Measurements from ENCODE around the gene IFT43.
"Not testable (repeated sequence)": the region's sequence is repeated elsewhere in the genome, so short reads cannot be mapped to it uniquely, and the experiment has no call there.

The IFT43 gene

DNA sequence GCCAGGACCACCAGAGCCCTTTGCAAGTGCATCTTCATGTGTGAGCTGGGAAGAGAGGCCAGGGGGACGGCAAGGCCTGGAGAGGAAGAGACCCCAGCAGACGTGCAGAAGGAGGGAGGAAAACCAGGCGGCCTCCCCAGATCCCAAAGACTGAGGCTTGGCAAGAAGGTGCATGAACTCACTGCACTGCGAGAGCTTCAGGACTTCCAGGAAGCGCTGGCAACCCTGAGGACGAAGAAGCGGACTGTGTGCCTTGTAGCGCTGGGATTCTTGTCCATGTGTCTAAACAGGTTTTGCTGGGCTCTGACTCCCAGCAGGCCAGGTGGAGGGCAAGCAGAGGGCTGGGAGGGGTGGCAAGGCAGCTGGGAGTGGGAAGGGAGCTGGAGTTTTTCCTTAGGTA is 4.7 kb upstream of the IFT43 start:
- no peak for DNase-seq (ENCODE audit: low spot score)

DNA sequence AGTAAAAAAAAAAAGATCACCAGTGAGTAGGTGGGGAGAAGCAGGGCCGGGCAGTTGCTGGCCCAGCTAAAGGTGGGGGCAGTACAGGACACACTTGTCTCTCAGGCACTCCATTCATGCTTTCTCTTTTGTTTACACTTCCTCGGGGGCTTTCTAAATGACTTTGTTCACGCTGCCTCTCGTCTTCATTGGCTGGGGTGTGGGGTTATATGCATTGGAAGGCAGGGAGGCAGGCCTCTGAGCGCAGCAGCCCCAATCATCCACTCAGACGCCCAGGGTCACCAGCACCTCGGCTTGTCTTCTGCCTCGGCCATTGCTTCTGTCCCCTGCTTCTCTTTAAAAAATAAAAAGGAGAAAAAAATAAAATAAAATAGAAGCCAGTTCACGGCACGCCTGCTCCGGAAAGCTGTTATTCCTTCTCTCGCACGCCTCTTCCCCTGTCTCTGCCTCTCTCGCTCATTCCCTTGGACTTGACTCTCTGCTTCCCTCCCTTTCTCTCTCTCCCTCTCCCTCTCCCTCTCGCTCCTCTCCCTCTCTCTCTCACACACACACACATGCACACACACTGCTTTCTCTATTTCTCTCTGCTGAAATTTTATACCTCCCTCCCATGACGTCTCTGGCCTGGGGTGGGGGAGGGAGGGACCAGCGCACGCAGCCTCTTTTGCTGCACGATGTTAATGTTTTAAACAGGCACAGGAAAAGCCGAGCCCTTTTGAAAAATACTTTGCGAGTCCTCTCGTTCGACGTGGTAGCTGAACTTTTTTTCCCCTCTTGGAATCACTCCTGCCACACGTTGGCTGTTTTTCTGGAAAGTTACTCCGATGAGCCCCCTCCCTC is 3.9 kb upstream of the IFT43 start, which contains the start of gene TGFB3:
Gene TGFB3, minus strand, starts transcription at position 570 of the 840 bp plus-strand sequence. CDS start 1,102 bp downstream, outside the sequence.
- no peak for DNase-seq (ENCODE audit: low spot score)

DNA sequence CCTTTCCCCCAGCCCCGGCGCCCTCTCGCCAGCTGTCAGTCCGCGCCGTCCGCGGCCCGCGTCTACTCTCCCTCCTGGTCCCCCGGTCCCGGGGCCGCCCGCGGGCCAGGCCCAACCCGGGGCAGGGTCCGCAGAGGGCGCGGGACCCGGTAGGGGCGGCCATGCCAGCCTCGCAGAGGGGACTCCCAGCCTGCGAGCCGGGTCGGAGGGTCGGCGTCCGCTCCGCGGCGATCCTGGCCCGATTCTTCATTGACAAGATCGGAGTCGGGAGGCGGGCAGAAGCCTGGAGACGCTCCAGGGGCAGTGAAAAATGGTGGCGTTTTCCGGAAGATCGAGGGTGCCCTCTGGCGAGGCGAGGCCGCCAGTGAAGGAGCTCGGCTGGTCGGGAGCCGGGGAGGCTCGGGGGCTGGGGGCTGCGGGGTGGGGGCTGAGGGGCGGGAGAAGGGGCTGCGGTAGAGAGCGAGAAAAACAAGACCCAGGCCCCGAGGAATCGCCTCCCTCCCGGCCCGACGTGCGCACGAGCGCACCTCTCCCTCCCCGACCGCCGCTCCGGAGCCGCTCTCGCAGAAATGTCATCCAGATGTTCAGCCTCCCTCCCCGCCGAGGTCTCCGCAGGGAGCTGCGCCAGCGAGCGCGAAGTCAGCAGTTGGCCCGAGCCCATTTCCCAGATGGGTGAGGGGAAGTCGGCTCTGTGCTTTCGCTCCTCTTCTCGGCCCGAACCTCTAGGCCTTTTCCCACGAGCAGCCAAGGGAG is 3.1 kb upstream of the IFT43 start:
- peak; percentile 88 for DNase-seq (ENCODE audit: low spot score)

DNA sequence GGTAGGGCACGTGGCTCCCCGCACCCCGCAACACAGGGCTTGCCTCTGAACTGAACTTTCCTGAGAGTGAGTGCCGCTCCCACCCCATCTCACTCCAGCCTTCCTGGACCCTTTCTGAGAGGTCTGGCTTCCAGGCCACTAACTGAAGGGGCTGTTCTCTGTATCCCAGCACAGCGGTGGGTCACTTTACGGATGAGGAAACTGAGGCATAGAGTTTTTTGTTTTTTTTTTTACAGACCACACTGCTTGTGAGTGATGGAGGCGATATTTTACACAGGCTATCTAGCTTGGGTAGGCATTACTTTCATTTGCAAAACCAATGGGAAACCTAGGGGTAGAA is 2.6 kb upstream of the IFT43 start:
- DNase-seq (ENCODE audit: low spot score) = no peak

DNA sequence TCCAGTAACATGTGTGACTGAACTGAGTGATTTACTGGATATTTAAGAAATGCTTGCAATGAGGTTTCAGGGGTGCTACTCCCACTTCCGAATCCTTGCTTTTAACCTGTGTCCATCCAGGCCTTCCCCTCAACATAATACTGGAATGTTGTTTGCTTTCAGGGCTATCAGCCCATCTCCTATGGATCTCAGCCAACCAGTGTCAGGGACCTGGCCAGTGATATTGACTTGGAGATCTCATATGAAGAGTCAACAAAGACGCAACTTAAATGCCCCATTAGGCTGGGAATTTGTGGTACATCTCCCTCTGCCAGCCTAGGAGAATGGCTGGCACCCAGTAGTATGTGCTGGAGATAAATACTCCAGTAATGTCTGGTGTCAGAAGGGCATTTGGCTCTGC is 889 bp upstream of the IFT43 start:
- DNase-seq (ENCODE audit: low spot score) = no peak

DNA sequence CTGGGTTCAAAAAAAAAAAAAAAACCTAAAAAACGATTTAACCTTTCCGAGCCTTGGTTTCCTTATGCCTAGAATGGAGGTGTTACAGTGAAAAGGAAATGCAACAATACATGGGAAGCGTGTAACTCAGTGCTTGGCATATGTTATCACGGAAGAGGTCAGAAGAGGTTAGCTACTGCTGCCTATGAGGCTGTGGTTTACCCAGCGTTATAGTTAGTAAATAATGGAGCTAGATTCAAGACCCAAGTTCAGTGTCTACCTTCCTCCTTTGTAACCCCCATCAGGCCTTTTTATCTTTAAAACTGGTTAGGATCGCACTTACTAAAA is 839 bp downstream of the IFT43 start:
- no peak for DNase-seq (ENCODE audit: low spot score)

DNA sequence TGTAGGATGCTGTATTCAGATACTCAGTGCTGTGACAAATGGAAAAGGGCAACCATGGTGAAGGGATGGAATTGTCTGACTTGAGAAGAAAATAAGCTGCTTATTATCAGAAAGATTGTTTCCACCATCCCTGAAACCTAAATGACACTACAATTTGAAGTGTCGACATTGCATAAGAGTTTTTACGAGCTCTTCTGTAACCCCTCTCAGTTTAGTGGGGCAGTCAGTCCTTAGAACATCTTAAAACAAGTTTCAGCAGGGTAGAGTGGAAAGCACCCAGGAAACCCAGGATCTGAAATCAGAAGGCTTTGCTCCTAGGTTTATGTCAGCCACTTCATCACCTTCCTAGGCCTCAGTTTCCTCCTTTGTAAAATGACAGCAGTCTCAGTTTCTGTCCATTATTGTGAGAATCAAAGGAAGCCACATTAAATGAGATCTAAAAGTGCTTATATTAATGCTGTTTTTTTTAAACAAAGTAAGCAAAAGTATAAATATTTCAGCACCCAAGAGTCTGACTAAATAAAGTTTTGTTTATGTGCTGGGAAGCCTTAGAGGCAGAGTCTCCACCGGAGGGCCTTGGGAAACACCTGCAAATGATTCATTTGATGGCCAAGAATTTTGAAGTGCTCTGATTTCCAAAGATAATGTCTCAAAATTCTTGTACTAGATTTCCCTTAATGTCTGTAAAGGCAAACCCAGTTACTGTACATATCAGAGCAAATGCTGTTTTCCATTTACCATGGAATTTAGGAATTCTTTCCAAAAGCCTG is 1.8 kb downstream of the IFT43 start:
- no peak for DNase-seq (ENCODE audit: low spot score)

DNA sequence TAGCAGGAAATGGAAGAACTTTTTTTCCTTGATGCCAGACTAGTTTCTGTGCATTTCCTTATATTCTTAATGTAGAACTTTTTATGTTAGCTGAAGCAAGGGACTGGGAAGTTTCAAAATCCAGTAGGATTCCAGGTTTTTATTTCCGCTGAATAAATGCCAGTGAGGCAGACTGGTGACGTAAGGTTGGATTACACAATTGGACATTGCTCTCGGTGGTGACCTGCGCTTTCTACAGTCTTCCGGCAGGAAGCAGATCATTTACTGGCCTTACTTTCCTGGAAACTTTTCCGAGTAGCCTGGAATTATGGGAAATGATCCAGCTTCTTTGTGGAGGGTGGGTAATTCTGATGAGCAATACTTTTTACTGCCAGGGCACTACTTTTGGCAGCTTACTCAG is 3.6 kb downstream of the IFT43 start:
- no peak for DNase-seq (ENCODE audit: low spot score)

DNA sequence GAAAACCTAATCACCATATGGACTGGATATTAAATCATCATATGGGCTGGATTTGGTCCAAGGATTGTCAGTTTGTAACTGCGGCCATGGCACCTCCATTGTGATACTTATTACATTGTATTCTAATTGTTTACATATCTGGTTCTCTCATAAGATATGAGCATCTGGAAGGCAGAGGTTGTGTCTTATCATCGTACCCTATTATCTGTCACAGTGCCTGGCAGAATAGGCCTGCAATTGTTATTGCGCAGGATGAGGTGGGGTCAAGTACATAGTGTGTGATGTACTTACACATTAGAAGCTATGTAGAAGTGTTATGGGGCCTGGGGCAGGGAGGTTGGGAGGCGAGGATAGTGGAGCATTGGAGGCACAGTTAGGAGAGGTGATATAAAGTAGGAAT is 4.7 kb downstream of the IFT43 start:
- DNase-seq (ENCODE audit: low spot score) = no peak

DNA sequence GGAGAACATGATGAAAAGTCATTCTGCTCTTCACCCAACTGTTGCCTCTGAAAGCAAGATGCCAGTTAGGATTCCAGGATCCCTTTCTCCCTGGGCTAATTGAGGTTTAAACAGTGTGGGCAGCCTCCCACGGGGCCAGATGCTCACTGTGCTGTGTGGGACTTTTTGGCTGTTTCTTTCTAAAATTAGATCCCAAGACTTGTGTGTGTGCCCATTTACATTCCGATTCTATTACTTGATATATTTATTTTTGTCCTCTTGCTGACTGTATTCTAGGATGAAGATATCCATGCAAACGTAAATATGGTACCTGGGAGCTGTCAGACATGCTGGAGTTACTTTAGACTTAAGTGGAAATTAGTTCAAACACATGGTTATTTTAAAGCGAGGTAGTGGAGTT is 6.2 kb downstream of the IFT43 start:
- no peak for DNase-seq (ENCODE audit: low spot score)

DNA sequence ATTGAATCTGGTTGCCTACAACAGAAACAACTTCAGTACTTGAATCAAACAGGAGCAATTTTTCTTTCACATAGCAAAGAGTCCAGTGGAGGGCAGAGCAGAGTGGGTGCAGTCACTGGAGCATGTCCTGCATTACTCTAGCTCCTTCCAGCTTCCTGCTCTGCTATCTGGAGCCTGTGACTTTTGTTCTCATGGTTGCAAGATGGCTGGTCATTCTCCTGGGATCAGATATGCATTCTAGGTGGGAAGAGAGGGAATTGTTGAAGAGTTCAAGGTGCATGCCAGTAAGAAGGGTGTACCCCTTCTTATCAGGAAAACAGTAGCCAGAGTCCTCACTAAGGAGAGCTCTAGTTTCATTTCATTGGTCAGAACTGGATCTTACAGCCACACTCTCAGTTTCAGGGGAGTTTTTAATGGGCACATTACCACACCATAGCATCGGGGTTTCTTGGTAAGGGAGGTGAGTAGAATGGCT is 8.0 kb downstream of the IFT43 start:
- no peak for DNase-seq (ENCODE audit: low spot score)

DNA sequence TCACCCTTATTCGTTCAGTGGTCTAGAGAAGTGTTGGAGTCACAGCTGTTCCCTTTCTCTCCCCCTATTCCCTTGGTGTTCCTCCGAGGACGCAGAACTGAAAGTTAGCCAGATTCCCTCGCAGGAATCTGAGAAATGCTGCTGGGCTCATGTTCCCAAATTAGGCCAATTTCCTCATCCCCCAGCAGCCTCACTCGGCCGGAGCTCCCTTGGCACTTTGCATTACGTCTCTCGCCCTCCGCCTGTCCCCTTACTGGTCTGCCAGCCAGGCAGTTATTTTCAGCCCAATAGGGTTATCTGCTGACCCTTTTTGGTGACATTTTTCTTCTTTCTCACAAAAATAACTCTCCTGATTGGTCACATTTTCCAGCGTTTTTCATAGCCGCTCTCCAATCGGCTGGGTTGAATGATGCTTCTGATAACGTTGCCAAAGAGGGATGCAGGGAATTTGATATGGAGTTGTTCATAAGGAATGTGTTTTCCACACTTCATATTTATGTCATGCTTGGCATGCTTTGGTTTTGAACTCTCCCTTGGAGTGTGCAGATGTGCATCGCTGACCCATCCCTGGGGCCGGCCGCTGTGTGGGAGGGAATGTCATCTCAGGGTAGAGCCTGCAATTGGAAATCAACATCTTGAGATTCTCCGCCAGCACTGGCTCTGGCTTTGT is 9.9 kb downstream of the IFT43 start:
- no peak for DNase-seq (ENCODE audit: low spot score)

DNA sequence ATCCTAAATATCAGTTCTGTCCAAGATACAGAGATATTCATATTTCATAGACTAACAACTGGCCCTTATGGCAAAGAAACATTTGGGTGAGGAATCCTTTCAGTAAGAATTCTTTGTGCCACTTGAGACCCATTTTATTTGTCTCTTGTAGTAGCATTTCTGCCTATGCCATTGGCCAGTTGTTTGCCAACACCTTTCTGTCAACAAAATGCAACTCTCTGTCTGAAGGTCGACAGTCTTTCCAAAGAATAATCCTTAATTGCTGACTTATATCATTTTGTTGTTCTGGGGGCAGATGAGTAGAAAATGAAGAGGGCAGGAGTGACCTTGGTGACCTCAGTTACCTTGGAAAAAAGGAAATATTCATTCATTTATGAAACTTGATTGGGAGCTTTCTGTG is 10.9 kb downstream of the IFT43 start:
- no peak for DNase-seq (ENCODE audit: low spot score)

DNA sequence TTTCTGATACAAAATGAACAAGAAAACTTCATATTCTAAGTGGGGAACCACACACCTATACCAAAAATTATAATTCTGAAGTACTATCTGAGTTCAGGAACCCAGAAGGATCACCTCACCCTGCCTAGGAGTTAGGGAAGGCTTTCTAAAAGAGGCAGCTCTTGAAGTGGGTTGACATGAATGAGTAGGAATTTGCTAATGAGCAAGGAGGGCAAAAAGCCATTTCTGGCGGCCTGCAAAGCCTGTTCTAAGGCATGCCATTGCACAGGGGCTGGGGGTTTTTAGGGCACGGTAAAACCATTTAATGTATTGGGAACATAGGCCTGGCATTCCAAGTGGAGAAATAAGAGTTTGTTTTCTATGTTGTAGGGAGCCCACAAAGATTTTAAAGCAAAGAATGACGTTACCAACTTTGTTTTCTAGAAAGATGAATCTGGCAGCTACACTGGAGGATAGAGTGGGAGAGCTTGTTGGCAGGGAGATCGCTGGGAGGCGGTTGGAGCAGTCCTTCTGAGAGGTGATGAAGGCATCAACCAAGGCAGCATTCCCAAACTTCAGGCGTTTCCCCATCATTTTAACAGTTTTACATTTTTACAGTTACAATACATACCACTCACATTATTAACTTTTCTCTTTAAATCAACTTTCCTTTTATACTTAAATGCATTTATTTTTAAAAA is 14.1 kb downstream of the IFT43 start:
- no peak for DNase-seq (ENCODE audit: low spot score)

DNA sequence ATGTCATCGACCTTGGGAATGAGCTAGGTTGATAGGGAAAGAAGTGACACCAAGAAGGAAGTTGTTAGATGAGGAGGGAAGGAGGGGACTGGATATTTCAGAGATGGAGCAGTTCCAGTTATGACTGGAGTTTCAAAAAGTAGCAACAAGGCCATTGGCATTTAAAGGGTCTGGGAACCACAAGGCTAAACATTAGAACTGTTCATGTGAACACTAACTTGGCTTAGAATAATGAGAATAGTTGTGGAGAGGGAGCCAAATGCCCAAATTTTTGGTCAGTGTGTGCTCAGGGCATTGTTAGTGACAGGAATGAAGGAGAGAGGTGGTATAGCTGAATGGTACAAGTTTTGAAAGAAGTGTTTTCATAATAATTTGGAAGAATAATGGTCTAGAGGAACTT is 16.8 kb downstream of the IFT43 start:
- no peak for DNase-seq (ENCODE audit: low spot score)

DNA sequence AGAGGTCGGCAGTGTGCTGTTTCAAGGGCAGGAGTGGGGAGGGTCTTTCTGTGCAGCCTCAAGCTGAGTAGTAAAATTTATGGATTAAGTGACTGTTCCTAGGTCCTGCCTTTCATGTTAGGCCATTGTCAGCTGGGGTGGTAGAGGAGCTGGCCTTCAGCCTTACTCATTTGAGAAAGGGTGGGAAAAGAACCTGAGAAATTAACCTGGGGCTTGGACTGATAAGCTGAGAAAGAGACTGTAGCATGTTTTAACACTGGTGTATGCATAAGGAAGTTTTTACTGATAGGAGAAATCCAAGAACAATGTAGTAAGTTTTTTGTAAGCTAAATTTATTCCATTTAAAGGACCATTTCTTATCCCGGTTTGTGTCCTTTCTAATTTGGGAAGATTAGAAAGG is 20.7 kb downstream of the IFT43 start:
- DNase-seq (ENCODE audit: low spot score) = no peak

DNA sequence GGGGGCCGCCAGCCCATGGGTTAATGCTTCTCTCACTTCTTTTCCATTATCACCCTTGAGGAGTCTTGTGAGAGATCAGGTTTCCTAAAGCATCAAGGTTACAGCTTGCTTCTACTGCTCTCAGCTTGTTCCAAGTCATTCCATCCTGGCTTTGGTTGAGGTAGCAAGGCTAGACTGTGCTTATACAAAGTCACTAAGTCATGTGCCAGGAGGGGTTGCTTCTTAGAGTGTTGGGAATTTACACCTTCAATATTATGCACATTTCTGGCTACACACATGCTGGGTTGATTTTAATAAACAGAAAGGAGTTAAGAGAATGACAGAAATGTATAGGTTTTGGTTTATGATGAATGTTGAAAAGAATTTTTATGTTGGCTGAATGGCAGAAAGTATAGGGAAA is 21.8 kb downstream of the IFT43 start:
- DNase-seq (ENCODE audit: low spot score) = no peak

DNA sequence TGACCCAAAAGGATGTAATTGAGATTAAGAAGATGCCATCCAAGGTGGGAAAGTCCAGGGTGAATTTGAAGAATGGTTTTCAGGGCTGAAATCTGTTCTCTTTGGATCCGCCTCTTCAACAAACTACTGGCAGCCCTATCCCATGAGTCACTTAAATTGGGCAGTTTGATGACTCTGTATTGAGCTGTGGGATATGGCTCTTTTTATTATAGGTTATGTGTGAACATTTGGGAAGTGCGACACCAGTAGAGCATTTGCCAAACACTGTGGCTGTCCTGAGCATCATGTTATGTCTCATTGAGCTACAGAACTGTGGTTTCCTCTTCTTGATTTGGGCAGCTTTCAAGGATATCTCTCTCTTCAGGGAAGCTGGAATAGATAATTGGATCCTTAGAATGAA is 22.3 kb downstream of the IFT43 start:
- DNase-seq (ENCODE audit: low spot score) = no peak

DNA sequence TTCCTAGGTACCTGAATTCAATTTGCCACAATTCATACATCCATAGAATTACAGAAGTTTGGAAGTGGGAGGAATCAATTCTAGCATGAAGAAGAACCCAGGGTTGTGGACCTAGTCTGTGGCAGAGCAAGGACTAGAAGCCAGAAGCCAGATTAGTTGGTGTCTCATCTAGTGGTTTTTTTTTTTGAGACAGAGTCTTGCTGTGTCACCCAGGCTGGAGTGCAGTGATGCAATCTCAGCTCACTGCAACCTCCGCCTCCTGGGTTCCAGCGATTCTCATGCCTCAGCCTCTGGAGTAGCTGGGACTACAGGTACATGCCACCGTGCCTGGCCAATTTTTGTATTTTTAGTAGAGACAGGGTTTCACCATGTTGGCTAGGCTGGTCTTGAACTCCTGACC is 24.1 kb downstream of the IFT43 start:
- not testable (repeated sequence) for DNase-seq (ENCODE audit: low spot score)

DNA sequence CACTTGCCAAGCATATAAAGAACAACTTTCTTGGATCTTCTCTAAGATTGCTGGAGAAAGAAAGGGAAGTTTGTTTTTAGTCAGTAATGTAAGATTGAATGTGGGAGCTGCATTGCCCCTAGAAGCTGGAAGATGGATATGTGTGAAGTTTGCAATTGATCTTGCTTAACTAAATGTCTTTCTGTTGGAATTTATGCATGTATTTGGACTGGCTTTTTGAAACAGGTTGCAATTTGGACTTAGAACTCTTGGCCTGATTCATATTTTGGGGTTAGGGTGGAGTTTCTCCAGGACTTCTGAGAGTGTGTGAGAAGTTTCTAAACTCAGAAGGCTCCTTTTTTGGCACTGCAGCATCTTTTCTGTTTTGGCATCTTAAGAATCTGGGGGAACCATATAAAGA is 26.4 kb downstream of the IFT43 start:
- no peak for DNase-seq (ENCODE audit: low spot score)

DNA sequence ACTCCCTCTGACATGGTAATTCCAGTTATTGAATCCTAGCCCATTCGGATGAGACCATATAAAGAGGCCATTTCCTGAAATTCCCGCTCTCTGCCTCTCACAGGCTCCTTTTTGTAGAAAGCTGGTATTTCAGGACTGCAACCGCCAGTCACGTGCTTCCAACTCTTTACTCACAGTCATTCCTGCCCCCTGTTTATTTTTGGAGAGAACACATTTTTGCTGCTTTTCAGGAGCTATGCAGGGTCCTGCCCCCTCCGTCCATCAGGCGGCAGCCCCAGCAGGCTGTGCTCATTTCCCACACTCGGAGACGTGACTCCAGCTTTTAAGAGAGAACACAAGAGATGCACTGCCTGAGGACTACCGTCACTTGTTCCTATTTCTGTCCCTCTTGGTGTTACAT is 26.8 kb downstream of the IFT43 start:
- DNase-seq (ENCODE audit: low spot score) = no peak

DNA sequence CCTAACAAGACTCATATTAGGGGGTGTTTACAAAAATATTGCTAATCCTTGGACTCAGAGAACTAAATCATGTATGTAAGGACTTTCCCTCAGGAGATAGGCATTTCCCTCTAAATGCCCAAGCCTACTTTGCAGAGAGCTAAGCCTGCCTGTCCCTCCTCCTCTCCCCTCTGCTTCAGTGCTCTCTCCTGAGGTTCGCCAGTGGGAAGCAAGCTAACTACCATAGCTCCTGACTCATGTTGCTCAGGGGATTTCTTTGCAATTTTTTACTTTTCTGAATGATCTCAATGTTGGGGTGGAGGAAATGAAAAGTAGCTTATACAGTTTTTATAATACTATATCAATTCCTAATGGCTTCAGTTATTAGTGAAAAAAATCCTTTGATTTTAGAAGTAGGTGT is 29.6 kb downstream of the IFT43 start:
- no peak for DNase-seq (ENCODE audit: low spot score)
